Activated CD4-positive, alpha-beta T cell treated with anti-CD3 and anti-CD28 coated beads, Interleukin-2, amount 10 ng/mL, durations not matched to agents 24 days and 14 days (primary cell): ENCODE data around the gene HSPH1. TPM values are rescaled to one million over a fixed set of nuclear protein-coding genes. Genes with fewer than 3 reads are reported as not detected.
A peak's percentile ranks its signal among the peaks of the same experiment; 100 is the strongest.

Experiments
- DNase-seq: peaks from one replicate; pipeline ENCODE4 v3.0.0; 2022
- H3K27ac Mint-ChIP-seq: one replicate; pipeline ENCODE4 v1.8.0; 2022; ENCODE audit warnings: mild to moderate bottlenecking, mixed read lengths
- H3K27me3 Mint-ChIP-seq: one replicate; pipeline ENCODE4 v1.8.0; 2022; ENCODE audit warnings: mixed read lengths
- H3K36me3 Mint-ChIP-seq: one replicate; pipeline ENCODE4 v1.8.0; 2022; ENCODE audit warnings: low read depth, mild to moderate bottlenecking, mixed read lengths
- H3K4me1 Mint-ChIP-seq: one replicate; pipeline ENCODE4 v1.8.0; 2021; ENCODE audit warnings: mixed read lengths
- H3K4me3 Mint-ChIP-seq: one replicate; pipeline ENCODE4 v1.8.0; 2022; ENCODE audit warnings: mild to moderate bottlenecking, moderate library complexity, mixed read lengths
- H3K9me3 Mint-ChIP-seq: one replicate; pipeline ENCODE4 v1.8.0; 2021; ENCODE audit warnings: mixed read lengths
- intact Hi-C: fragments of 100-400 bp; cut with micrococcal nuclease; formaldehyde crosslinking; loops from one replicate; pipeline ENCODE4 v1.15.1; 2023
- total RNA-seq: library from RNA; stranded (reverse); gene quantifications from 2 replicates; pipeline ENCODE4 v1.2.3, GENCODE V29; 2022

Gene HSPH1
- total RNA-seq, 1 donor from 2014 or later = 381 TPM

GRCh38 chr13:31134039-31134711 lies 27.5 kb downstream of the HSPH1 start:
- Mint-ChIP-seq H3K27me3 (no peaks in the 10 kb centered on the region), H3K9me3 (no peaks in the 10 kb centered on the region), H3K4me3 (peak overlapping the region; percentile 19), H3K4me1 (peaks cover 56% of the 10 kb centered on the region), H3K36me3 (peaks cover 65% of the 10 kb centered on the region), H3K27ac (peak overlapping the region; percentile 86)
- peak; percentile 73 for DNase-seq
- intact Hi-C loops = loop anchor here (1.0 to 5.0 kb wide), 4 partner anchors 27 to 95 kb away; partner anchors contain the start of gene HSPH1

- H3K27me3 Mint-ChIP-seq = peaks cover 3% of the 10 kb centered on the region
- H3K4me1 Mint-ChIP-seq = peaks cover 54% of the 10 kb centered on the region
- peaks cover 60% of the 10 kb centered on the region for H3K36me3 Mint-ChIP-seq
- H3K27ac Mint-ChIP-seq = peak overlapping the region; percentile 86
- DNase-seq = no peak
- H3K9me3 Mint-ChIP-seq = peaks cover 4% of the 10 kb centered on the region
- peak overlapping the region; percentile 19 for H3K4me3 Mint-ChIP-seq
- intact Hi-C loops = loop anchor here (1.0 to 5.0 kb wide), 4 partner anchors 27 to 94 kb away; partner anchors contain the start of gene HSPH1
Measured at GRCh38 chr13:31133621-31134020, 28.1 kb downstream of the HSPH1 start.

GRCh38 chr13:31131470-31131961 lies 30.2 kb downstream of the HSPH1 start:
- intact Hi-C loops = loop anchor here (5.0 kb wide), 1 partner anchor 59 kb away; no protein-coding TSS in a partner anchor
- Mint-ChIP-seq H3K36me3 (peaks cover 41% of the 10 kb centered on the region), H3K27me3 (peaks cover 15% of the 10 kb centered on the region), H3K4me3 (no peak overlapping the region), H3K4me1 (peaks cover 38% of the 10 kb centered on the region), H3K9me3 (peaks cover 6% of the 10 kb centered on the region), H3K27ac (peak overlapping the region; percentile 70)
- DNase-seq = peak; percentile 65

GRCh38 chr13:31129419-31129818 lies 32.3 kb downstream of the HSPH1 start:
- Mint-ChIP-seq H3K9me3 (peaks cover 6% of the 10 kb centered on the region), H3K36me3 (peaks cover 26% of the 10 kb centered on the region), H3K4me1 (peaks cover 28% of the 10 kb centered on the region), H3K27me3 (peaks cover 32% of the 10 kb centered on the region), H3K27ac (no peak overlapping the region), H3K4me3 (no peak overlapping the region)
- DNase-seq = no peak
- intact Hi-C loops = no loop called here

GRCh38 chr13:31124204-31124603 lies 37.5 kb downstream of the HSPH1 start:
- no peak for DNase-seq
- Mint-ChIP-seq H3K27me3 (peaks cover 53% of the 10 kb centered on the region), H3K9me3 (peaks cover 6% of the 10 kb centered on the region), H3K27ac (no peak overlapping the region), H3K4me3 (no peak overlapping the region), H3K4me1 (peaks cover 21% of the 10 kb centered on the region), H3K36me3 (no peaks in the 10 kb centered on the region)
- intact Hi-C loops = no loop called here

GRCh38 chr13:31122544-31123260 lies 39.0 kb downstream of the HSPH1 start:
- Mint-ChIP-seq H3K27me3 (peaks cover 58% of the 10 kb centered on the region), H3K4me3 (no peak overlapping the region), H3K36me3 (no peaks in the 10 kb centered on the region), H3K27ac (no peak overlapping the region), H3K9me3 (no peaks in the 10 kb centered on the region), H3K4me1 (peaks cover 19% of the 10 kb centered on the region)
- DNase-seq = no peak
- intact Hi-C loops = no loop called here

GRCh38 chr13:31122143-31122542 lies 39.6 kb downstream of the HSPH1 start:
- H3K4me3 Mint-ChIP-seq = no peak overlapping the region
- no peaks in the 10 kb centered on the region for H3K36me3 Mint-ChIP-seq
- H3K27me3 Mint-ChIP-seq = peaks cover 59% of the 10 kb centered on the region
- intact Hi-C loops = no loop called here
- peaks cover 19% of the 10 kb centered on the region for H3K4me1 Mint-ChIP-seq
- H3K27ac Mint-ChIP-seq = no peak overlapping the region
- no peak for DNase-seq
- no peaks in the 10 kb centered on the region for H3K9me3 Mint-ChIP-seq

GRCh38 chr13:31121379-31122140 lies 40.1 kb downstream of the HSPH1 start:
- Mint-ChIP-seq H3K27me3 (peaks cover 59% of the 10 kb centered on the region), H3K4me1 (peaks cover 19% of the 10 kb centered on the region), H3K36me3 (no peaks in the 10 kb centered on the region), H3K4me3 (no peak overlapping the region), H3K27ac (no peak overlapping the region), H3K9me3 (no peaks in the 10 kb centered on the region)
- DNase-seq = no peak
- intact Hi-C loops = no loop called here

GRCh38 chr13:31119966-31120700 lies 41.6 kb downstream of the HSPH1 start:
- H3K27me3 Mint-ChIP-seq = peaks cover 57% of the 10 kb centered on the region
- H3K9me3 Mint-ChIP-seq = no peaks in the 10 kb centered on the region
- H3K4me1 Mint-ChIP-seq = peaks cover 19% of the 10 kb centered on the region
- H3K4me3 Mint-ChIP-seq = peak overlapping the region; percentile 2
- DNase-seq = peak; percentile 75
- intact Hi-C loops = no loop called here
- peak overlapping the region; percentile 7 for H3K27ac Mint-ChIP-seq
- H3K36me3 Mint-ChIP-seq = no peaks in the 10 kb centered on the region

- Mint-ChIP-seq H3K27me3 (peaks cover 57% of the 10 kb centered on the region), H3K4me3 (no peak overlapping the region), H3K9me3 (no peaks in the 10 kb centered on the region), H3K27ac (no peak overlapping the region), H3K36me3 (no peaks in the 10 kb centered on the region), H3K4me1 (peaks cover 19% of the 10 kb centered on the region)
- intact Hi-C loops = no loop called here
- DNase-seq = no peak
Measured at GRCh38 chr13:31119526-31119925, 42.2 kb downstream of the HSPH1 start.

GRCh38 chr13:31116224-31116623 lies 45.5 kb downstream of the HSPH1 start:
- Mint-ChIP-seq H3K4me1 (peaks cover 12% of the 10 kb centered on the region), H3K36me3 (no peaks in the 10 kb centered on the region), H3K4me3 (no peak overlapping the region), H3K27ac (no peak overlapping the region), H3K27me3 (peaks cover 62% of the 10 kb centered on the region), H3K9me3 (no peaks in the 10 kb centered on the region)
- intact Hi-C loops = no loop called here
- DNase-seq = no peak

- Mint-ChIP-seq H3K36me3 (no peaks in the 10 kb centered on the region), H3K27me3 (peaks cover 58% of the 10 kb centered on the region), H3K4me3 (no peak overlapping the region), H3K27ac (no peak overlapping the region), H3K9me3 (no peaks in the 10 kb centered on the region), H3K4me1 (peaks cover 7% of the 10 kb centered on the region)
- DNase-seq = no peak
- intact Hi-C loops = no loop called here
Measured at GRCh38 chr13:31115616-31116015, 46.1 kb downstream of the HSPH1 start.

GRCh38 chr13:31114641-31115040 lies 47.1 kb downstream of the HSPH1 start:
- Mint-ChIP-seq H3K36me3 (no peaks in the 10 kb centered on the region), H3K4me1 (no peaks in the 10 kb centered on the region), H3K27me3 (peaks cover 58% of the 10 kb centered on the region), H3K27ac (no peak overlapping the region), H3K9me3 (no peaks in the 10 kb centered on the region), H3K4me3 (no peak overlapping the region)
- intact Hi-C loops = no loop called here
- DNase-seq = no peak
